GM10266 (cell line): ENCODE measurements around the gene SLC45A1.
"Not testable (repeated sequence)": the region's sequence is repeated elsewhere in the genome, so short reads cannot be mapped to it uniquely, and the experiment has no call there.

Experiments
- DNase-seq: peaks from one replicate; pipeline ENCODE4 v3.0.0; 2012; ENCODE audit errors: extremely low spot score
- CTCF ChIP-seq: IDR thresholded peaks from 2 replicates; pipeline ENCODE4 v1.5.1; 2012; ENCODE audit warnings: mild to moderate bottlenecking, low read depth; ENCODE audit not compliant: control insufficient read depth, insufficient read depth; ENCODE audit errors: missing control alignments

The SLC45A1 gene

GRCh38 chr1:8317647-8318381 is at the start of gene SLC45A1:
Gene SLC45A1, plus strand, starts transcription at chr1:8318114. Its CDS starts 6,216 bp downstream, at chr1:8324330.
- no peak for TF ChIP-seq CTCF
- peak; percentile 84 for DNase-seq

DNA sequence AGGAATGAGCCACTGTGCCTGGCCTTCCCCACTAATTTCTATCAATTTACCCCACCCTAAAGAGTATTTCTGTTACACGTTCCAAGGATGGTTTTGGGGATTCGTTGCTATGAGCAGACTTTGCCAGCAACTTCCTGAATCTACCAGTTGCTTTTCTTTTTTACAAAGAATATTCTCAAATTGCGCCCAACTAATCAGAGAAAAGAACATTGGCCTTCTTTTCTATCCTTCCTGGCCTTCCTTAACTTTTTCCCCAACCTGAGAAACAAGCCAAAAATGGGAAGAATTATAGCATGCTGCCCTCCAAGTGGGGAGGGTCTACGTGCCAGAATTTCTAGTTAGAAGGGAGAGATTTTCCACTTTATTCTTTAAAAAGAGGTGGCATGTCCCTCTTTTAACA is 44.9 kb upstream of the SLC45A1 start:
- no peak for DNase-seq
- TF ChIP-seq CTCF = no peak

DNA sequence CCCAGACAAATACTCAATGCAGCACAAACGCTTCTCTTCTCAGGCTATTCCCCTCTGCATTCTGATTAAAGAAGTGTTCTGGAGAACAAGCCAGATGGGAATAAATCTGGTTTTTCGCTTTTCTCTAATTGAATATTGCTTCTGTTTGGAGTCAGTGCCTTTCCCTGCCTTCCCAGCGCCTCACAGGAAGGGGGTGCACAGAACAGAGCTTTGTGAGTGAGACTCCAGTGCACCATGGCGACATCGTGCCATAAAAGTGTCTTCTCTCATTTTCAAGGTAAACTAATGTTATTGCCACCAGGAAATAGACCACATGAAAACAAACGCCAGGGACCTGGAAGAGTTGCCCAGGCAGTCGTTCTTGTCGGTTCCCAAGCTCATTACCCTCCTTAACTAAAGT is 43.6 kb upstream of the SLC45A1 start:
- DNase-seq = no peak
- TF ChIP-seq CTCF = no peak

- DNase-seq = no peak
- TF ChIP-seq CTCF = no peak
Observed at GRCh38 chr1:8276173-8276914, 41.6 kb upstream of the SLC45A1 start.

GRCh38 chr1:8276932-8277331 is 41.0 kb upstream of the SLC45A1 start:
- no peak for DNase-seq
- no peak for TF ChIP-seq CTCF

DNA sequence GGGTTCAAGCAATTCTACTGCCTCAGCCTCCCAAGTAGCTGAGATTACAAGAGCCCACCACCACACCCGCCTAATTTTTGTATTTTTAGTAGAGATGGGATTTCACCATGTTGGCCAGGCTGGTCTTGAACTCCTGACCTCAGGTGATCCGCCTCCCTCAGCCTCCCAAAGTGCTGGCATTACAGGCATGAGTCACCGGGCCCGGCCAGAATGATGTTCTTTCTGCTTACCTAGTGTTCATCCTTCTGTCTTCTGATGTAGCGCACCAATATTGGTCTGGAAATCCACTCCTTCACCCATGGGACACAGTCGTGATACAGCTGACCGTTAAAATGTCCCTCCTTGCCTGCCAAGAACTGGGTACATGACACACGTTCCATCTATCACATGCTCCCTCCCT is 39.2 kb upstream of the SLC45A1 start:
- DNase-seq = not testable (repeated sequence)

- TF ChIP-seq CTCF = no peak
- no peak for DNase-seq
Observed at GRCh38 chr1:8281843-8282509, 35.9 kb upstream of the SLC45A1 start.
